ENCODE measurements around the gene SPN. TPM values are rescaled to one million over a fixed set of nuclear protein-coding genes. Genes with fewer than 3 reads are reported as not detected.

SPN gene
- total and polyA plus RNA-seq, 2 donors from 2014 or later, result 1.0 to 8.8 TPM

GRCh38 chr16:29710227-29711219, 47.5 kb downstream of the SPN start:
- TF ChIP-seq CTCF (IDR thresholded peaks at IDR 0.05; ENCODE audit: borderline replicate concordance, extremely low read depth, insufficient read depth), result peak; percentile 52
- intact Hi-C loops (cut with DNase I), result no loop called here
- no peak for FAIRE-seq
- H3K9ac ChIP-seq (ENCODE audit: low read length in 3 of 3), result no peak overlapping the region
- no peaks in the 10 kb centered on the region for H3K36me3 ChIP-seq (ENCODE audit: control insufficient read depth in 2 of 3, insufficient read depth in 3 of 3, low read length in 3 of 3)
- no peaks in the 10 kb centered on the region for H3K9me3 ChIP-seq (ENCODE audit: control insufficient read depth in 2 of 3, insufficient read depth in 1 of 3, low read length in 3 of 3)
- H3K4me1 ChIP-seq (ENCODE audit: control insufficient read depth in 2 of 3, insufficient read depth in 2 of 3, low read depth in 1 of 3, low read length in 3 of 3), result peaks cover 0 to 11% (median 0%) of the 10 kb centered on the region in 3 donors
- no peak overlapping the region for H3K27ac ChIP-seq (ENCODE audit: low read depth in 2 of 2, low read length in 2 of 2)
- peak in 3 of 5 donors; percentile 14 to 86 (median 79) for DNase-seq
- H3K27me3 ChIP-seq (ENCODE audit: control insufficient read depth, insufficient read depth, low read length), result no peaks in the 10 kb centered on the region
- H3K4me3 ChIP-seq (ENCODE audit: low read length in 3 of 3), result peak overlapping the region in 1 of 3 donors; percentile 28

GRCh38 chr16:29712809-29713208, 49.8 kb downstream of the SPN start:
- DNase-seq, result no peak
- Histone ChIP-seq H3K27me3 (ENCODE audit: control insufficient read depth, insufficient read depth, low read length) (no peaks in the 10 kb centered on the region), H3K9me3 (ENCODE audit: control insufficient read depth in 2 of 3, insufficient read depth in 1 of 3, low read length in 3 of 3) (no peaks in the 10 kb centered on the region), H3K9ac (ENCODE audit: low read length in 3 of 3) (no peak overlapping the region), H3K27ac (ENCODE audit: low read depth in 2 of 2, low read length in 2 of 2) (no peak overlapping the region), H3K4me1 (ENCODE audit: control insufficient read depth in 2 of 3, insufficient read depth in 2 of 3, low read depth in 1 of 3, low read length in 3 of 3) (peaks cover 0 to 8% (median 0%) of the 10 kb centered on the region in 3 donors), H3K36me3 (ENCODE audit: control insufficient read depth in 2 of 3, insufficient read depth in 3 of 3, low read length in 3 of 3) (no peaks in the 10 kb centered on the region), H3K4me3 (ENCODE audit: low read length in 3 of 3) (no peak overlapping the region)
- no peak for FAIRE-seq
- intact Hi-C loops (cut with DNase I), result no loop called here
- no peak for TF ChIP-seq CTCF (IDR thresholded peaks at IDR 0.05; ENCODE audit: borderline replicate concordance, extremely low read depth, insufficient read depth)

GRCh38 chr16:29714396-29714795, 51.3 kb downstream of the SPN start:
- Histone ChIP-seq H3K4me3 (ENCODE audit: low read length in 3 of 3) (no peak overlapping the region), H3K9ac (ENCODE audit: low read length in 3 of 3) (no peak overlapping the region), H3K36me3 (ENCODE audit: control insufficient read depth in 2 of 3, insufficient read depth in 3 of 3, low read length in 3 of 3) (no peaks in the 10 kb centered on the region), H3K9me3 (ENCODE audit: control insufficient read depth in 2 of 3, insufficient read depth in 1 of 3, low read length in 3 of 3) (no peaks in the 10 kb centered on the region), H3K27me3 (ENCODE audit: control insufficient read depth, insufficient read depth, low read length) (no peaks in the 10 kb centered on the region), H3K4me1 (ENCODE audit: control insufficient read depth in 2 of 3, insufficient read depth in 2 of 3, low read depth in 1 of 3, low read length in 3 of 3) (peaks cover 0 to 7% (median 0%) of the 10 kb centered on the region in 3 donors), H3K27ac (ENCODE audit: low read depth in 2 of 2, low read length in 2 of 2) (no peak overlapping the region)
- DNase-seq (no peak), FAIRE-seq (no peak)
- intact Hi-C loops (cut with DNase I), result no loop called here
- TF ChIP-seq CTCF (IDR thresholded peaks at IDR 0.05; ENCODE audit: borderline replicate concordance, extremely low read depth, insufficient read depth), result no peak
